Measurements from ENCODE around the gene CNGA2. TPM values are rescaled to one million over a fixed set of nuclear protein-coding genes. Genes with fewer than 3 reads are reported as not detected.

The CNGA2 gene
- total RNA-seq, 1 donor from 2014 or later: not detected

DNA sequence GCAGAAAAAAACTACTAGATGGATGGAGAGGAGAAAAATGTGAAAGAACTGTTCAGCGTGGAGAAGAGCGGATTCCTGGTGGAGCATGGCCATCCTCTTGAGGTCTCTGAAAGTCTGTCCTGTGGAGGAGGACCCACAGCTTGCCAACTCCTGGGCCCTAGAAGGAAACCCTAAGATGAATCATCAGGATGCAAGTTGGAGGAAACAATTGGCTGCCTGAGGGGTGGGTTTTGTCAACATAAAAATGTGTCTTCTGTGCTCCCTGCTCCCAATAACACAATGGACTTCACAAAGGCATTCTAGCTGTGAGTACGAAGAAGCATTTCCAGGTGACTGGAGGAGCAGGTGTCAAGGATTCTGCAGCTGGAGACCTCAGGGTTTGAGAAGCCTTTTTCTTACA, 37.2 kb downstream of the CNGA2 start:
- H3K9me3 ChIP-seq (ENCODE audit: insufficient read depth, low read depth, low read length): no peaks in the 10 kb centered on the region
- no peak overlapping the region for H3K4me2 ChIP-seq (ENCODE audit: low read length)
- no peaks in the 10 kb centered on the region for H3K4me1 Mint-ChIP-seq (ENCODE audit: low read depth, unreplicated experiment)
- TF ChIP-seq, protein P1, sequence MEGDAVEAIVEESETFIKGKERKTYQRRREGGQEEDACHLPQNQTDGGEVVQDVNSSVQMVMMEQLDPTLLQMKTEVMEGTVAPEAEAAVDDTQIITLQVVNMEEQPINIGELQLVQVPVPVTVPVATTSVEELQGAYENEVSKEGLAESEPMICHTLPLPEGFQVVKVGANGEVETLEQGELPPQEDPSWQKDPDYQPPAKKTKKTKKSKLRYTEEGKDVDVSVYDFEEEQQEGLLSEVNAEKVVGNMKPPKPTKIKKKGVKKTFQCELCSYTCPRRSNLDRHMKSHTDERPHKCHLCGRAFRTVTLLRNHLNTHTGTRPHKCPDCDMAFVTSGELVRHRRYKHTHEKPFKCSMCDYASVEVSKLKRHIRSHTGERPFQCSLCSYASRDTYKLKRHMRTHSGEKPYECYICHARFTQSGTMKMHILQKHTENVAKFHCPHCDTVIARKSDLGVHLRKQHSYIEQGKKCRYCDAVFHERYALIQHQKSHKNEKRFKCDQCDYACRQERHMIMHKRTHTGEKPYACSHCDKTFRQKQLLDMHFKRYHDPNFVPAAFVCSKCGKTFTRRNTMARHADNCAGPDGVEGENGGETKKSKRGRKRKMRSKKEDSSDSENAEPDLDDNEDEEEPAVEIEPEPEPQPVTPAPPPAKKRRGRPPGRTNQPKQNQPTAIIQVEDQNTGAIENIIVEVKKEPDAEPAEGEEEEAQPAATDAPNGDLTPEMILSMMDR (IDR thresholded peaks at IDR 0.05; ENCODE audit: insufficient read depth, low read depth, low read length): no peak
- TF ChIP-seq EZH2 (IDR thresholded peaks at IDR 0.05; ENCODE audit: insufficient read depth, low read length): no peak
- no peaks in the 10 kb centered on the region for H3K79me2 ChIP-seq (ENCODE audit: insufficient read depth, low read length)
- peaks cover 13% of the 10 kb centered on the region for H3K27me3 Mint-ChIP-seq (ENCODE audit: low read depth, unreplicated experiment)
- no peaks in the 10 kb centered on the region for H3K4me1 ChIP-seq (ENCODE audit: insufficient read depth, low read length)
- H3K36me3 Mint-ChIP-seq (ENCODE audit: low read depth, unreplicated experiment): no peaks in the 10 kb centered on the region
- H3K9ac ChIP-seq (ENCODE audit: low read length): no peak overlapping the region
- H3K27ac Mint-ChIP-seq (ENCODE audit: unreplicated experiment): no peak overlapping the region
- peaks cover 8% of the 10 kb centered on the region for H3K9me3 Mint-ChIP-seq (ENCODE audit: unreplicated experiment)
- no peak overlapping the region for H3K4me3 Mint-ChIP-seq (ENCODE audit: unreplicated experiment)
- H4K20me1 ChIP-seq (ENCODE audit: insufficient read depth, low read length): no peaks in the 10 kb centered on the region
- FAIRE-seq (peak; percentile 84), DNase-seq (ENCODE audit: low read depth) (no peak)
- no peaks in the 10 kb centered on the region for H3K36me3 ChIP-seq (ENCODE audit: insufficient read depth, low read length)
- H3K4me3 ChIP-seq (ENCODE audit: insufficient read depth, low read depth, low read length): no peak overlapping the region
- H3K27me3 ChIP-seq (ENCODE audit: insufficient read depth, low read length): no peaks in the 10 kb centered on the region
- no peak overlapping the region for H3K27ac ChIP-seq (ENCODE audit: low read depth, low read length)
- no peak overlapping the region for H2AFZ ChIP-seq (ENCODE audit: low read depth, low read length)

DNA sequence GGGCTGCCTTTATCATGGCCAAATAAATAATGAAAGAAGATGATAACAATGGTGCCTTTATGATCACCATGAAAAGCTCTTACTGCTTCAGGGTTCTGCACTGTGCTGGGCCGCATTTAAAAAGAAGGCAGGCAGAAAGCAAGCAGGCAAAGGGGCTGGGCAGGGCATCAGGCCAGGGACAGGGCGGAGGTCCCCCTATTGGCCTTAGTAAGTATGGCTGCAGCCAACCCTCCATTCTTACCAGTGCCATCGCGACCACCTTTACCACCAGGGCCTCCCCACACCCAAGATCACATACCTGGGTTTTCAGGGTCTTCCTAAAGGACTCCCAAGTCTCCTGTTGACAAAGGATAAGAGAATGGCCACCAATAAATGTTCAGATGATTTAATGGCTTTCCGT, 38.9 kb downstream of the CNGA2 start:
- Mint-ChIP-seq H3K4me1 (ENCODE audit: low read depth, unreplicated experiment) (no peaks in the 10 kb centered on the region), H3K4me3 (ENCODE audit: unreplicated experiment) (no peak overlapping the region), H3K27me3 (ENCODE audit: low read depth, unreplicated experiment) (peaks cover 11% of the 10 kb centered on the region), H3K36me3 (ENCODE audit: low read depth, unreplicated experiment) (no peaks in the 10 kb centered on the region), H3K9me3 (ENCODE audit: unreplicated experiment) (peaks cover 8% of the 10 kb centered on the region), H3K27ac (ENCODE audit: unreplicated experiment) (no peak overlapping the region)
- Histone ChIP-seq H2AFZ (ENCODE audit: low read depth, low read length) (no peak overlapping the region), H4K20me1 (ENCODE audit: insufficient read depth, low read length) (no peaks in the 10 kb centered on the region), H3K27me3 (ENCODE audit: insufficient read depth, low read length) (no peaks in the 10 kb centered on the region), H3K27ac (ENCODE audit: low read depth, low read length) (no peak overlapping the region), H3K79me2 (ENCODE audit: insufficient read depth, low read length) (no peaks in the 10 kb centered on the region), H3K9me3 (ENCODE audit: insufficient read depth, low read depth, low read length) (no peaks in the 10 kb centered on the region), H3K9ac (ENCODE audit: low read length) (no peak overlapping the region), H3K4me3 (ENCODE audit: insufficient read depth, low read depth, low read length) (no peak overlapping the region), H3K36me3 (ENCODE audit: insufficient read depth, low read length) (no peaks in the 10 kb centered on the region), H3K4me1 (ENCODE audit: insufficient read depth, low read length) (no peaks in the 10 kb centered on the region), H3K4me2 (ENCODE audit: low read length) (no peak overlapping the region)
- DNase-seq (ENCODE audit: low read depth): no peak
- TF ChIP-seq EZH2 (IDR thresholded peaks at IDR 0.05; ENCODE audit: insufficient read depth, low read length): no peak
- TF ChIP-seq, protein P1 (IDR thresholded peaks at IDR 0.05; ENCODE audit: insufficient read depth, low read depth, low read length): no peak
- FAIRE-seq: no peak

DNA sequence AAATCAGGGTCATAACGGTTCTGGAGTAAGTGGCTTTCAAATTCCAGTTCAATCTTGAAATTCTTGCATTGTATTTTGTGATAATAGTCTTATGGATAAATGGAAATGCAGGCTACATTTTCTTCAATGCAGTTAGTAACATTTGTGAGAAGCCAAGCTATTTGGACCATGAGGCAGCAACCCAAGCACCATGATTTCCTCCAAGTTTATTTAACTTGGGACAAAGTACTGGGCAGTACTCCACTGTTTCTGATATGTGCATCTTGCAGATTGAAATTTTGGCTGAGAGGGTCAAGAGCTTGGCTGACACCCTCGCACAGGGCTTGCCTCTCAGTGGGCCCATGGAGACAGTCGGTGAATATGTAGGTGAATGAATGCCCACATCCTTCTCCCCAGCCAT, 39.9 kb downstream of the CNGA2 start:
- H3K36me3 ChIP-seq (ENCODE audit: insufficient read depth, low read length): no peaks in the 10 kb centered on the region
- DNase-seq (ENCODE audit: low read depth) (no peak), FAIRE-seq (no peak)
- no peak overlapping the region for H3K4me3 ChIP-seq (ENCODE audit: insufficient read depth, low read depth, low read length)
- H3K27me3 Mint-ChIP-seq (ENCODE audit: low read depth, unreplicated experiment): peaks cover 11% of the 10 kb centered on the region
- no peak overlapping the region for H3K27ac Mint-ChIP-seq (ENCODE audit: unreplicated experiment)
- no peak overlapping the region for H3K9ac ChIP-seq (ENCODE audit: low read length)
- H3K36me3 Mint-ChIP-seq (ENCODE audit: low read depth, unreplicated experiment): no peaks in the 10 kb centered on the region
- no peak overlapping the region for H3K4me2 ChIP-seq (ENCODE audit: low read length)
- no peaks in the 10 kb centered on the region for H3K4me1 Mint-ChIP-seq (ENCODE audit: low read depth, unreplicated experiment)
- H3K79me2 ChIP-seq (ENCODE audit: insufficient read depth, low read length): no peaks in the 10 kb centered on the region
- TF ChIP-seq, protein P1 (IDR thresholded peaks at IDR 0.05; ENCODE audit: insufficient read depth, low read depth, low read length): no peak
- TF ChIP-seq EZH2 (IDR thresholded peaks at IDR 0.05; ENCODE audit: insufficient read depth, low read length): no peak
- no peak overlapping the region for H3K4me3 Mint-ChIP-seq (ENCODE audit: unreplicated experiment)
- H3K9me3 Mint-ChIP-seq (ENCODE audit: unreplicated experiment): peaks cover 5% of the 10 kb centered on the region
- no peaks in the 10 kb centered on the region for H4K20me1 ChIP-seq (ENCODE audit: insufficient read depth, low read length)
- no peaks in the 10 kb centered on the region for H3K27me3 ChIP-seq (ENCODE audit: insufficient read depth, low read length)
- no peak overlapping the region for H2AFZ ChIP-seq (ENCODE audit: low read depth, low read length)
- H3K9me3 ChIP-seq (ENCODE audit: insufficient read depth, low read depth, low read length): no peaks in the 10 kb centered on the region
- H3K27ac ChIP-seq (ENCODE audit: low read depth, low read length): no peak overlapping the region
- H3K4me1 ChIP-seq (ENCODE audit: insufficient read depth, low read length): no peaks in the 10 kb centered on the region

Measured in astrocyte (in vitro differentiated cells and primary cell).